GM18870 (cell line): Measurements from ENCODE around the gene CGN.

Source experiments
- ATAC-seq: cut with Tn5 transposase; IDR thresholded peaks from one replicate; pipeline ENCODE4 v1.9.1; 2021; ENCODE audit warnings: moderate library complexity; ENCODE audit not compliant: unreplicated experiment

CGN gene

DNA sequence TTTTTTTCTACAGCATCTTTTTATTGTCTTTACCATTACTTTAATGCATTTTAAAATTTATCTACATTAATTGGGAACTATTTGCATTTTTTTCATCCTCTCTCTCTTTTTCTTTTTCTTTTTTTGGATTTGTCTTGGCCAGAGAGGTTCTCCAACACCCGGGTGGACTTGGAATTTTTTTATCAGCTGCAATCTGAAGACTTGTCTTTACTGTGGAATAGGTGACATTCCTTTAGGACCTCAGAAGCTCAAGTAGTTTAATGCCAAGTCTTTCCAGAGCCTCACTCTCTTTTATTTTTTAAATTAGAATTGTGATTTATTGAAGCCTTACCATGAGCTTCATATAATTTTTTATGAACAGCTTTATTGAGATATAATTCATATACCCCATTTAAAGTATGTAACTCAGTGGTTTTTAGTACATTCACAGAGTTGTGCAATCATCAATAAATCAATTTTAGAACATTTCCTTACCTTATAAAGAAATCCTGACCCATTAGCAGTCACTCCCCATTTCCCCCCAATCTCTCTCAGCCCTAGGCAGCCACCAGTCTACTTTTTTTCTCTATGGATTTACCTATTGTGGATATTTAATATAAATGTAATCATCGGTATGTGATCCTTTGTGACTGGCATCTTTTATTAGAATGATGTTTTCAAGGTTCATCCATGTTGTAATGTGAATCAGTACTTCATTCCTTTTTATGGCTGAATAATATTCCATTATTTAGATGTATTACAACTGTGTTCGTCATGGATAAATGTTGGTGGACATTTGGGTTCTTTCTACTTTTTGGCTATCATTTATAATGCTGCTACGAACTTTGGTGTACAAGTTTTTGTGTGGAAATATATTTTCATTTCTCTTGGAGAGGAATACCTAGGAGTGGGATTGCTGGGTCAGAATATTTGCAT, 35.1 kb downstream of the CGN start:
- ATAC-seq = no peak

- ATAC-seq = no peak
Measured at GRCh38 chr1:151547119-151547899, 36.1 kb downstream of the CGN start.

DNA sequence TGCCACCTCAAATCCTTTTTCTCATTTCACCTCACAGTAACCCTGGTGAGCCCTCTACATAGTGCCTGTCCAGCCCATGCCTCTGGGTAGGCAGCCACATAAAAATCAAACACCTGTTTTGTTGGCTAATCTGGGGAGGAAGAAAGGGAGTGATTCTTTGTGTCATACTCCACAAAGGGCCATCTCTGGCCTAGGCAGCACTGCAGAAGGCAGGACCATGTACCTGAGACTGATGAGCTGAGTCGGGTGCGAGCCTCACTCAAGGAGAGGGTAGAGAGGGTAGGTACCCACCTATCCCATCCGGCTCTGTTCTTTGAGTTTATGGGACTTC, 36.7 kb downstream of the CGN start:
- ATAC-seq = no peak

- no peak for ATAC-seq
Measured at GRCh38 chr1:151549199-151549598, 38.0 kb downstream of the CGN start.

DNA sequence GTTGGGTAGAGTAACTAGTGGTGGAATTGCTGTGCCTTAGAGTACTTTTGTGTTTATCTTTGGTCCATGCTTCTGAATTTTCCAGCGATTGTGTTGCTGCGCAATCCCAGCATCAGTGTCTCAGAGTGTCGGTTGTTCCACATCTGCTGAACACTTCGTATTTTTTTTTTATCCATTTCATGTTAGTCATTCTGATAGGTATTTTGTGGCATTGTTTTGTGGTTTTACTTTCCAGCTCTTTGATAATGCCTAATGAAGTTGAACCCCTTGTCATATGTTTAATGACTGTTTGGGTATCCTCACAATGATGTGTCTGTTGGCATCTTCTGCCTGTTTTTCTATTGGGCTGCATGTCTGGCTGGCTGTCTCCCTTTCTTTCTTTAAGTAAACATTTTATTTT, 42.5 kb downstream of the CGN start:
- ATAC-seq = no peak

DNA sequence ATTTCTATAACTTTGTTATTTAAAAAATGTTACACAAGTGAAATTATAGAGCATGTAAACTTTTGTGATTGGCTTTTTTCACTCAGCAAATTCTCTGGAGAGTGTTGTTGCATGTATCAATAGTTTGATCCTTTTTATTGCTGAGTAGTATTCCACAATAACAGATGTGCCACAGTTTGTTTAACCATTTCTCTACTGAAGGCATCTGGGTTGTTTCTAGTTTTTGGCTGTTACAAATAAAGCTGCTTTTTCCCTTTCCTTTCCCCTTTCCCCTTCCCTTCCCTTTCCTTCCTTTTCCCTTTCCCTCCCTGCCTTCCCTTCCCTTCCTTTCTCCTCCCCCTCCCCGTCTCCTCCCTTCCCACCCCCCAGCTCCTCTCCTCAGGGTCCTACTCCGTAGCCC, 44.9 kb downstream of the CGN start:
- no peak for ATAC-seq

DNA sequence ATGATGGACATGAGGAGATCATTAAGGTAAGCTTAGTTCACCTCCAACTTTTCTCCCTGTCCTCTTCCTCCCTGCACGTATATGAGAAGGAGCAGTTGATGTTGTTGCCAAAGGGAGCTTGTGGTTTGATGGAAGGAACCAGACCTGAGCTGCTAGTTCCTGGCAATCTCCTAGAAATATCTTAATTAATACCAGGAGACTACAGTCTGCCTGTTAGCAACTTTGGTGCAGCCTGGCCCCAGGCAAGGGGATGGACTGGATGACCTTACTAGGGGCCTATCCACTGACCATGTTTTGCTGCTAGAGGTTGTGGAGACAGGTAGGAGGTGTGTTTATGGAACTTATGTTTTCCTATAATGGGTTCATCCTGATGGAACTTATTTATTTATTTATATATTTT, 51.5 kb downstream of the CGN start:
- ATAC-seq = no peak

GRCh38 chr1:151563376-151563775, 52.2 kb downstream of the CGN start:
- ATAC-seq = no peak

GRCh38 chr1:151565502-151566189, 54.5 kb downstream of the CGN start:
- ATAC-seq = no peak

GRCh38 chr1:151568626-151569088, 57.5 kb downstream of the CGN start:
- ATAC-seq = no peak

DNA sequence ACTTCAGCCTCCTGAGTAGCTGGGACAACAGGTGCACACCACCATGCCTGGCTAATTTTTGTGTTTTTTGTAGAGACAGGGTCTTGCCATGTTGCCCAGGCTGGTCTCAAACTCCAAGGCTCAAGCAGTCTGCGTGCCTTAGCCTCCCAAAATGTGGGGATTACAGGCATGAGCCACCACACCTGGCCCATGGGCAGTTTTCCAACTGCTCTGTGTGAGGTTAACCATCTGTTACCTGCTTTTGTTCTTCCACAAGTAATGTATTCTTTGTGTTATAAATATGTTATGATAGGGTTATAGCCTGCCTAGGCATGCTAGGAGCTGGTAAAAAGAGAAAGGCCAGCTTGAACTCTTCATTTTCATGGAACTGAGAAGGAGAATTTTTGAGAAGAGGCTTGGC, 59.6 kb downstream of the CGN start:
- no peak for ATAC-seq

- no peak for ATAC-seq
Measured at GRCh38 chr1:151574575-151575529, 63.7 kb downstream of the CGN start.

DNA sequence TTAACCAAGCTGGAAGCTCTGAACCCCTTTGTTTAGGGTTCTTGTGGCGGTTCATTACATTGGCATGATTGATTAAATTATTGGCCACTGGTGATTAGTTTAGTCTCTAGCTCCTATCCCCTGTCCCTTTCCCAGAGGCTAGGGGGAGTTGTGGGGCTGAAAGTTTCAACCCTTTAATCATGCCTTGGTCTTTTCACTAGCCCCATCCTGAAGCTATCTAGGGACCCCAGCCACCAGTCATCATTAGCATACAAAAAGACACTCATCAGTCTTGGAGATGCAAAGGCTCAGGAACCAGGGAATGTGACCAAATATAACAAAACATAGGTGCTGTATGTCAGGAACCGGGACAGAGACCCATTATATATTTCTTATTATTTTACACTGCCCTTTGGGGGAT, 66.0 kb downstream of the CGN start:
- ATAC-seq = no peak

DNA sequence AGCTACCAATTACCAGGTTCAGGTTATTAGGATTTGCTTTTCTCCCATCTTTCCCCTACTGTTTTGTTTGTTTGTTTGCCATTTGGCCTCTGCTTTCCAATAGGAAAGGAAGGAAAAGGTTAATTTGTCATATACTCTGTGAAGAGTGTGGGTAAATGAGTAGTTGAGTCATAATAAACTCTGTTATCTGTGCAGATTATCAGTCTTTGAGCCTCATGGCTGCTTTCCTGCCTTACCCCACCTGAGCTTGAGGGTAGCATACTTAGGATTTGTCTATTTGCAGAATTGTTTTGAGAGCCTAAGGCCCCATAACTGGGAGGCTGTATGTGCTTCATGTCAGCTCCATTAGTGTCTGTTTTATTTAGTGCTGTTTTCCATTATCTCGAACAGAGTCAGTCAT, 67.8 kb downstream of the CGN start:
- no peak for ATAC-seq

- ATAC-seq = no peak
Measured at GRCh38 chr1:151579436-151580225, 68.4 kb downstream of the CGN start.

GRCh38 chr1:151581451-151581850, 70.3 kb downstream of the CGN start:
- ATAC-seq = no peak

DNA sequence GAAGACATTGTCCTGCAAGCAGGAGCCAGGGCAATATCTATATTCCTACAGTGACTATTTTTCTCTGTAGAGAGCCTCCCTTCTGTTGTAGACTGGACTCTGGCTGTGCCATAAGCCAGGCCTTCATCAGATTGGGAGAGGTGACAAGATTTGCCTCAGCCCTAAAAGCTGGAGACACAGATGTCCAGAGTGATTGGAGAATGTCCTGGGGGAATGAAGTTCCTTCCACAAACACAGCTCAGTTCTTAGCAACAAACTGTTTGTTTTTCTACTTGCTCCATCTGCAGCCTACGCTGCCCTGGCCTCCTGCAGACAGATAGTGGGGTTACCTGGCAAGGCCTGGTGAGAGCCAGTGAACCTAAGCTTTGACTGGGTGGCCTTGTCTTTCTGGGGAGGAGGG, 70.7 kb downstream of the CGN start:
- ATAC-seq = no peak

DNA sequence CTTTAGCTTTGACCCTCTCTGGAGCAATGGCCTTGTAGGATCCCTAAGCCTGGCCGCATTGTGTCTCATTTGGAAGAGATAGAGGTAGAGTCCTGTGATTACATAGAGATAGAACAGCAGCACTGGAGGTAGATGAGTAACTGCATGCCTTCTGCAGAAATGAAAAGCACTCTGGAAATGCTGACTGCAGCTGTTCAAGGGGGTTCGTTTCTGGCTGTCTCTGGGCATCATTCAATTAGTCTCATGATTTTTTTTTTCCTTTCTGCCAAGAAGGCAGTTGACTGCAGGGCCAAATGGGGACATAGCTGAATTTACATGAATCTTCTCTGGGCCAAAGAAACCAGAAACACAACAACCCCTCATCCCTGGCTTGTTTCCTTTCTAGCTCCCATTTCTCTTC, 72.6 kb downstream of the CGN start:
- no peak for ATAC-seq

DNA sequence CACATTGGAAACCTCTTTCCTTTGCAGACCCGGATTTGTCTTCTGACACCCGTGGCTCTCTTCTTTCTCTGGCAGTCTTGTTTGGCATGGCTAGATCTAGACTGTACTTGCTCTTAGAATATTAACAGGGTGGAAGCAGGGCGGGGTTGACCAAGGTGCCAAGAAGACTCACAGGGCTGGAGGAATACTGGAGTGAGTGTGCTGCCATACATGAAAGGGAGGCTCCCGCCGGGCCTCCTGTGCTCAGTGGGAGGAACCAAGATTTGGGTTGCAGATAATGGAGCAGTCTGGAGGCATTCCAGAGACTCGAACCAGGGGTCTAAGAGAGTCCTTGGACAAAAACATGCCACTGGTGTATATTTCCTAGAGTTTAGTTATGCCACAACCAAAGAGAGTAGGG, 73.1 kb downstream of the CGN start:
- ATAC-seq = no peak

GRCh38 chr1:151584780-151585179, 73.6 kb downstream of the CGN start:
- ATAC-seq = no peak
